Activated CD8-positive, alpha-beta T cell treated with anti-CD3 and anti-CD28 coated beads, Interleukin-2, amount 10 ng/mL, durations not matched to agents 7 days and 5 days (primary cell): Measurements from ENCODE around the gene EXD3. TPM values are rescaled to one million over a fixed set of nuclear protein-coding genes. Genes with fewer than 3 reads are reported as not detected.

ENCODE experiments used
- ATAC-seq: fragments of 150-1000 bp; cut with Tn5 transposase; one replicate; pipeline ENCODE4 v1.10.0; 2021; ENCODE audit warnings: moderate library complexity
- CTCF ChIA-PET: fragments of 350-600 bp; sonication (Branson Sonifier 250); formaldehyde crosslinking; loops from one replicate; lab custom pipeline; 2021; ENCODE audit warnings: antibody characterized with exemption; lab: Charles Lee
- POLR2A ChIA-PET: fragments of 350-600 bp; sonication (Branson Sonifier 250); formaldehyde crosslinking; loops from one replicate; lab custom pipeline; 2021; ENCODE audit warnings: antibody characterized with exemption; lab: Charles Lee
- DNase-seq: peaks from one replicate; pipeline ENCODE4 v3.0.0-alpha.2; 2020
- H3K27ac Mint-ChIP-seq: one replicate; pipeline ENCODE4 v1.8.0; 2021; ENCODE audit warnings: mild to moderate bottlenecking, mixed read lengths
- H3K27me3 Mint-ChIP-seq: one replicate; pipeline ENCODE4 v1.8.0; 2021; ENCODE audit warnings: low read depth, mixed read lengths
- H3K36me3 Mint-ChIP-seq: one replicate; pipeline ENCODE4 v1.8.0; 2021; ENCODE audit warnings: low read depth, mixed read lengths
- H3K4me1 Mint-ChIP-seq: one replicate; pipeline ENCODE4 v1.8.0; 2021; ENCODE audit warnings: low read depth, mixed read lengths
- H3K4me3 Mint-ChIP-seq: one replicate; pipeline ENCODE4 v1.8.0; 2021; ENCODE audit warnings: mild to moderate bottlenecking, mixed read lengths
- H3K9me3 Mint-ChIP-seq: one replicate; pipeline ENCODE4 v1.8.0; 2022; ENCODE audit warnings: mixed read lengths; ENCODE audit not compliant: insufficient read depth
- total RNA-seq, 2 experiments: library from RNA; stranded (reverse); gene quantifications; one replicate each; pipeline ENCODE4 v1.2.3, GENCODE V29; 2021

The EXD3 gene
- total RNA-seq, 2 experiments from 2014 or later, result 10.0 to 10.9 TPM

DNA sequence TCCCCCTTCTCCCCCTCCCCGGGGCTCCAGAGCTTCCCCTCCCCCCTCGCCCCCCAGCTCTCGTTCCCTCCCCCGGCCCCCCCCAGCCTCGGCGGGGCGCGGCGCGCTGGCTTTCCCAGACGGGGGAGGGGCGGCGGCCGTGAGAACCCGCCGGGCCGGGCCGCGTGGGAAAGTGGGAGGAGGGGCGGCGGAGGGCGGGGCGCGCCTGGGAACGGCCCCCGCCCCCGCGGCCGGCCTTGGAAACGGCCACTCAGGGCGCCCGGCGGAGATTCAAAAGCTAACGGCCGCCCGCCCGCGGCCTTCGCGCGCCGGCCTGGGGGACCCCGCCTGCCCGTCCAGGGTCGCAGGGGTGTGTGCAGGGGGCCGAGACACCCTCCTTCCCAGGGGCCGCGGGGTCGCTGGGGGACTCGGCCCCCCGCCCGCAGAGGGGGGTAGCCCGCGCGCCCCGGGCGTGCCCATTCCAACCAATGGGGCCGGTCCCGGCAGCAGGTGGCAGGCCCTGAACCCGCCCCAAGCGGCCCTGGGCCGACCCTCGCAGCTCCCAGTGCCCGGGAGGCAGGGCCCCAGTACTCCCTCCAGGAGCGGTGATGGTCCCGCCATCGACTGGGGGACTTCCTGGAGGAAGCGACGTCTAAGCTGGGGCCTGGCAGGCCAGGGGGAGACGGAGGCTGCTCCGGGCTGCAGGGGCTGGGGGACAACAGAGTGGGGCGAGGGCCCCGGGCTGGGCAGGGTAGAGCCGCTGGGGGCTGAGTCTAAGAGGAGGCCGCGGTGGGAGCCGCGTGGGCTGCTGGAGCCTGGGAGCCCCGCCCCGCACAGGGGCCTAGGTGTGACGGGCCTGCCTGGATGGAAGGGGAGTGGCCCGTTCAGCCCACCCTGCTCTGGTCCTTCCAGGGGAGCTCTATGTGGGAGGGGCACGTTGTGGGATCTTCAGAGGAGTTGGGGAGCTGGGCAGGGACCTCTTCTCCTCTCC lies 106.7 kb downstream of the EXD3 start:
- peak; percentile 59 for ATAC-seq
- POLR2A ChIA-PET, result interaction anchor here (0.7 to 1.7 kb wide), 3 partner anchors 9 to 71 kb away, joined by 3 to 8 read pairs (median 3); partner anchors contain the start of gene NRARP
- no peaks in the 10 kb centered on the region for H3K27me3 Mint-ChIP-seq
- peak; percentile 41 for DNase-seq
- no peaks in the 10 kb centered on the region for H3K9me3 Mint-ChIP-seq
- H3K4me1 Mint-ChIP-seq, result peaks cover 22% of the 10 kb centered on the region
- peak overlapping the region; percentile 65 for H3K27ac Mint-ChIP-seq
- H3K4me3 Mint-ChIP-seq, result peak overlapping the region; percentile 42
- no peaks in the 10 kb centered on the region for H3K36me3 Mint-ChIP-seq
- CTCF ChIA-PET, result interaction anchor here (1.9 kb wide), 1 partner anchor 14 kb away, joined by 8 read pairs; the partner anchor contains the start of gene NRARP

DNA sequence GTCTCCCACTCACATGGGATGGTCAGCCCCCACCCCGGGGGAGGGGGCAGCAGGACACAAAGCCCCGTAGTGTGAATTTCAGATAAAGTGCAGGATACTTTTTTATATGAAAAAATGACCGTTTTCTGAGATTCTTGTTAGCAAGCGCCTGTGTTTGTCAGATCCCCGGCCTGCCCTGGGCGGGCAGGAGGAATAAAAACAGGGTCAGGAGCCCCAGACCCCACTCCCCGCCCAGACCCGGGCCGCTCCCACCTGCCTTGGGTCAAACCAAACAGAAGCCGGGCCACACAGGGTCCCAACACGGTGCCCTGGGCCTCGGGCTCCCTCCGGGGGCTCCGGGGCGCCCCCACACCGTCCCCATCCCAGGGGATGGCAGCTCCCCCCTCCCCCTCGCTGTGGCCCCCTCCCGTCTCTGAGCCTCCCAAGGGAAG lies 107.4 kb downstream of the EXD3 start:
- ChIA-PET POLR2A (interaction anchor here (0.9 kb wide), 1 partner anchor 72 kb away, joined by 3 read pairs; no protein-coding TSS in a partner anchor), CTCF (no interaction called here)
- DNase-seq, result no peak
- no peak for ATAC-seq
- H3K4me1 Mint-ChIP-seq, result peaks cover 16% of the 10 kb centered on the region
- no peak overlapping the region for H3K27ac Mint-ChIP-seq
- H3K27me3 Mint-ChIP-seq, result no peaks in the 10 kb centered on the region
- H3K9me3 Mint-ChIP-seq, result no peaks in the 10 kb centered on the region
- no peak overlapping the region for H3K4me3 Mint-ChIP-seq
- no peaks in the 10 kb centered on the region for H3K36me3 Mint-ChIP-seq

DNA sequence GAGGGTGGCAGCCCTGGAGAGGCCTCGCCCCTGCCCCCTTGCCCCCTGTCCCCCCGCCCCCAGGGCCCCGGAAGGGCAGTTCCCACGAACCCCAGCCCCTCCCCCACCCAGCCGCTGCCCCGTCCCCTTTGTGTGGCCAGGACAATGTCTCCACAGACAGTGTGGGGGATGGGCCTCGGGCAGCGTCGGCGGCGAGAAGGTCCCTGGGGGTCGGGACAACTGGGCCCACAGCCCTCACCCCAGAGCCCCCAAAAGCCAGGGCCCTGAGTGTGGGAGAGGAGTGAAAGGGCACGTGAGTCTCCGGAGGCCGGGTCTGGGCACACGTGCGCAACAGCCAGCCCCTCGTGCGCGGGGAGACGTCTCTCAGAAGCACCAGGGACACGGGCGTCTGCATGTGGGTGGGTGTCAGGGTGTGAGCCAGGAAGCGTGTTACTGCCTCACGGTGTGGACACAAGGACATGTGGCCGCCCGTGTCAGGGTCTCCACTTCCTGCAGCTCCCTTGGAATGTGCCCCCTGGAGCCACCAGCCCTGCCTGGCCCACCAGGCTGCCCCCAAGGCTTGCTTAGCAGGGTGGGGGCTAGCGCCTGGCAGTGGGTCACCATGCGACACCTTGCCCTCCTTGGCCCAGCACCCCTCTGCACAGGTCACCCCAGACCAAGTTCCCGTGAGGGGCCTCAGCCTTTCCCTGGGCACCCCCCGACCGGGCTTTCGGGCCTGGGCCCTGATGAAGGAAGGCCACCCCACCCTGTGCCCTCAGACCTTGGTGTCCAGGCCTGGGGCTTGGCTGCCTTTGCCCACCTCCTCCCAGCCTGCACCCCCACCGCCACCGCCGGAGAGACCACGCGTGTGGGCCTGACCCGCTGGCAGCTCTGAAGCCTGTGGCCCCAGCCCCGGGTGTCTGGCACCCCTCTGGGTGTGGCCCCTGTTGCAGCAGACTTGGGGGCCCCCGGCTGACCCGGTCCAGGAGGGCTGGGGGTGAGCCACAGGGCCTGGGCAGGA lies 108.1 kb downstream of the EXD3 start:
- POLR2A ChIA-PET, result no interaction called here

DNA sequence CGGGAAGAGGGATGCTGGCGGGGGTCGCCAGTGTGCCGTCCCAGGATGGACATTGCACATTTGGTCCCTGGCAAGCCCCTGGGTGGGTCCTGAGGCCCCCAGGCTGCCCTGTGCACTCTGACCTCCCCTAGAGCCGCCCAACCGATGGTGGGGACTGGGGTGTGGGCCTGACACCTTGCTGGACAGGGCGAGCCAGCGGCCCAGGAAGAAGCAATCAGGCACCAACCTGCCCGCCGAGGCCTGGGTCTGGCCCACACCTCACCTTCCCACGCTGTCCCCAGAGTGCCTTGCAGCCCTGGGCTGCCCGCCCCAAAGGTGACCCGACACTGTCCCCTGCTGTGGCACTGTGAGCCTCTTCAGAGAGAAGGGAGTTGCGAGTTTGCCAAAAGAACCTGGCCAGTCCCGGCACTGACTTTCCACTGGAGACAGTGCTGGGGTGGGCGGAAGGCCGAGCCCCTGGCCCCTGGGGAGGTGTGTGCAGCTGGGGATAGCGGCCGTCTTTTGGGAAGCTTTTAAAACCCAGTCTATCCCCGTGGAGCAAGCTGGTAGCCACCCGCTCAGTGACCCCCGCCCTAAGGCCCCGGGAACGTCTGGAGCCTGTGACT lies 108.9 kb downstream of the EXD3 start:
- DNase-seq, result no peak
- CTCF ChIA-PET, result no interaction called here
- POLR2A ChIA-PET, result interaction anchor here (1.6 kb wide), 1 partner anchor 11 kb away, joined by 8 read pairs; the partner anchor contains the start of gene NRARP
- no peak overlapping the region for H3K27ac Mint-ChIP-seq
- ATAC-seq, result no peak
- H3K4me1 Mint-ChIP-seq, result peaks cover 7% of the 10 kb centered on the region
- no peaks in the 10 kb centered on the region for H3K9me3 Mint-ChIP-seq
- no peak overlapping the region for H3K4me3 Mint-ChIP-seq
- H3K36me3 Mint-ChIP-seq, result no peaks in the 10 kb centered on the region
- no peaks in the 10 kb centered on the region for H3K27me3 Mint-ChIP-seq

More for the DNA sequence above, 108.1 kb downstream of the EXD3 start:
- CTCF ChIA-PET, result no interaction called here
- ATAC-seq (no peak), DNase-seq (peak; percentile 20)
- no peak overlapping the region for H3K4me3 Mint-ChIP-seq
- H3K9me3 Mint-ChIP-seq, result no peaks in the 10 kb centered on the region
- peaks cover 11% of the 10 kb centered on the region for H3K4me1 Mint-ChIP-seq
- no peaks in the 10 kb centered on the region for H3K36me3 Mint-ChIP-seq
- no peak overlapping the region for H3K27ac Mint-ChIP-seq
- H3K27me3 Mint-ChIP-seq, result no peaks in the 10 kb centered on the region

DNA sequence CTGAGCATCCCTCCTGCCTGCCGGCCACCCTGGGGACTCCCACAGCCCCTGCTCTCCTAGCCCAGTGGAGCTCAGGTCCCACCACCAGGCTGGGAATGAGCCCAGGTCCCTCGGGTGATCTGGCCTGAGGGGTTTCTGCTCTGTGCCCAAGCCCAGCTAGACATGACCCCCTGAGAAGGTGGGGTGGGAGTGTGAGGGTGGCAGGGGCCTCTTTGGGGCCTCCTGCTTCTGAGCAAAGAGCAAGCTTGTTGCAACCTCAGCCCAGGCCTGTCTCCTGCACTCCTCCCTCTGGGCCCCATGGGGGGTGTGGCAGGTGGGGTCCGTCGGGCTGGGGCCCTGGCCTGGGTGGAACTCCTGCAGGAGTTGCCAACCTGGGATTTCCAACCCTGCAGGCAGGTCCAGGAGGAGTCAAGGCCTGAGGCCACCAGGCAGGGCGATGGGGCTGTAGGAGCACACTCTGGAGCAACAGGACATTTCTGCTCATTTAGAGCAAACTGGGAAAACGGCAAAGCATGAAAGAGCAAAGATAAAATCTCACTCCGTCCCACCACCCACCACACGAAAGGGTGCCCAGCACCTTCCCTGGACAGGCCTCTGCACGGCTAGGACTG lies 109.5 kb downstream of the EXD3 start:
- ChIA-PET CTCF (interaction anchor here (1.3 kb wide), 1 partner anchor 11 kb away, joined by 4 read pairs; the partner anchor contains the start of gene NRARP), POLR2A (interaction anchor here (1.6 kb wide), 1 partner anchor 11 kb away, joined by 8 read pairs; the partner anchor contains the start of gene NRARP)
- H3K27ac Mint-ChIP-seq, result no peak overlapping the region
- DNase-seq, result no peak
- no peak overlapping the region for H3K4me3 Mint-ChIP-seq
- no peak for ATAC-seq
- no peaks in the 10 kb centered on the region for H3K27me3 Mint-ChIP-seq
- H3K4me1 Mint-ChIP-seq, result peaks cover 5% of the 10 kb centered on the region
- no peaks in the 10 kb centered on the region for H3K36me3 Mint-ChIP-seq
- H3K9me3 Mint-ChIP-seq, result no peaks in the 10 kb centered on the region

- CTCF ChIA-PET, result interaction anchor here (1.3 kb wide), 1 partner anchor 11 kb away, joined by 4 read pairs; the partner anchor contains the start of gene NRARP
- no peak for DNase-seq
- ATAC-seq, result no peak
- POLR2A ChIA-PET, result interaction anchor here (1.6 kb wide), 1 partner anchor 10 kb away, joined by 8 read pairs; the partner anchor contains the start of gene NRARP
- Mint-ChIP-seq H3K27me3 (no peaks in the 10 kb centered on the region), H3K4me3 (no peak overlapping the region), H3K27ac (no peak overlapping the region), H3K9me3 (no peaks in the 10 kb centered on the region), H3K36me3 (no peaks in the 10 kb centered on the region), H3K4me1 (peaks cover 5% of the 10 kb centered on the region)
Observed at GRCh38 chr9:137312852-137313325, 110.1 kb downstream of the EXD3 start.

- ChIA-PET POLR2A (interaction anchor here (1.6 kb wide), 1 partner anchor 10 kb away, joined by 8 read pairs; the partner anchor contains the start of gene NRARP), CTCF (interaction anchor here (1.3 kb wide), 1 partner anchor 10 kb away, joined by 4 read pairs; the partner anchor contains the start of gene NRARP)
- peaks cover 7% of the 10 kb centered on the region for H3K4me1 Mint-ChIP-seq
- ATAC-seq (no peak), DNase-seq (no peak)
- no peak overlapping the region for H3K4me3 Mint-ChIP-seq
- H3K27ac Mint-ChIP-seq, result no peak overlapping the region
- H3K36me3 Mint-ChIP-seq, result no peaks in the 10 kb centered on the region
- no peaks in the 10 kb centered on the region for H3K27me3 Mint-ChIP-seq
- H3K9me3 Mint-ChIP-seq, result no peaks in the 10 kb centered on the region
Observed at GRCh38 chr9:137311986-137312851, 110.7 kb downstream of the EXD3 start.

DNA sequence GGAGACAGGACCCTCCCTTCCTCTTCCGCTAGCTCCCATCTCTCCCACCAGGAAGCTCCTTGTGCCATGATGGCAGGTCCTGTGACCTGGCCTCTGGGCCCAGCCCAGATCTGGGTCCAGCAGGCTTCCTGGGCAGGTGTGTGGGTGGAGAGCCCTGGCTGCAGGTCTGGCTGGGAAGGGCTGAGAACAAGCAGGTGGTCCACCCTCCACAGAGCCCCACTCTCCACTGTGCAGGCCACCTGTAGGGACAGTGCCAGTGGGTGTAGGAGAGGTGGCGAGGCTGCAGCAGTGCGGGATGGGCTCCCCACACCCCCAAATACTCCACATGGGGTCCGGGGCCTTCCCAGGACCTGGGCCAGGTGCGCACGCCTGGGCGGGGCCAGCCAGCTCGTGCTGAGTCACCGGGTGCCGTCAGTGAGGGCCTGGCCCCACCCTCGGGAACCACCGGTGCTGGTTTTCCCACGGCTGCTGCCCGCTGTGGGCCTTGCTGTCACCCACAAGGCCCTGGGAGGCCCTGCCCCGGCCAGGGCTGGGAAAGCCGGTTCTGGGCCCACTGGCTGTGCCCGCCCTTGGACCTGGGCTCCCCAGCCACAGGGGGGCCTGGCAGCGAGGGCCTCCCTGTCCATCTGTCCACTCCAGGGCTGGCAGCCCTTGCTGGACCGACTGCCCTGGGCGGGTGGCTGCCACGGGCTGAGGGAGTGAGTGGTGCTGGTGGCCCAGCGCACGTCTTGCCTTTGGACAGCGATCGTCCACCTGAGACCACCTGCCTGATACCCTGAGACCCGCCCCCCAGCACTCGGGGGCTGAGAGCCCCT lies 111.6 kb downstream of the EXD3 start:
- ChIA-PET POLR2A (interaction anchor here (0.5 kb wide), 1 partner anchor 9 kb away, joined by 3 read pairs; no protein-coding TSS in a partner anchor), CTCF (no interaction called here)
- Mint-ChIP-seq H3K36me3 (no peaks in the 10 kb centered on the region), H3K27me3 (no peaks in the 10 kb centered on the region), H3K4me1 (peaks cover 7% of the 10 kb centered on the region), H3K4me3 (no peak overlapping the region), H3K9me3 (no peaks in the 10 kb centered on the region), H3K27ac (no peak overlapping the region)
- DNase-seq (peak; percentile 31), ATAC-seq (no peak)
